DND-41 (cell line): ENCODE measurements around the gene GREM2.

Experiments
- ATAC-seq: fragments of 200-7000 bp; cut with Tn5 transposase; 3 replicates; pipeline ENCODE4 v1.9.1; 2021; ENCODE audit warnings: low read depth; ENCODE audit not compliant: insufficient read depth
- DNase-seq: peaks from one replicate; pipeline ENCODE4 v3.0.0-alpha.2; 2020
- H2AFZ ChIP-seq: 2 replicates; pipeline ENCODE4 v1.6.0; 2012; ENCODE audit warnings: low read depth, low read length
- H3K27ac ChIP-seq: 2 replicates; pipeline ENCODE4 v1.5.1; 2012; ENCODE audit warnings: low read length, inconsistent platforms
- H3K27me3 ChIP-seq: fragments of 200-600 bp; sonication (generic); 2 replicates; pipeline ENCODE4 v1.6.0; 2012; ENCODE audit warnings: low read length, mild to moderate bottlenecking, inconsistent platforms; ENCODE audit not compliant: insufficient read depth, poor library complexity
- H3K36me3 ChIP-seq: 2 replicates; pipeline ENCODE4 v1.5.1; 2012; ENCODE audit warnings: low read length, inconsistent platforms; ENCODE audit not compliant: insufficient read depth
- H3K4me1 ChIP-seq: 2 replicates; pipeline ENCODE4 v1.5.1; 2012; ENCODE audit warnings: mild to moderate bottlenecking, low read length; ENCODE audit not compliant: insufficient read depth
- H3K4me2 ChIP-seq: 2 replicates; pipeline ENCODE4 v1.6.0; 2012; ENCODE audit warnings: mild to moderate bottlenecking, moderate library complexity, low read length, inconsistent platforms; ENCODE audit not compliant: insufficient read depth
- H3K4me3 ChIP-seq, 2 experiments: fragments of 200-600 bp in 1 of 2; shearing (Covaris generic) in 1 of 2; 2 replicates each; pipeline ENCODE4 v1.5.1; 2012 to 2016; ENCODE audit warnings: inconsistent platforms in 2 of 2, low read length in 2 of 2, mild to moderate bottlenecking in 2 of 2, low read depth in 1 of 2, moderate library complexity in 1 of 2
- H3K79me2 ChIP-seq: 2 replicates; pipeline ENCODE4 v1.6.0; 2012; ENCODE audit warnings: low read length, inconsistent platforms; ENCODE audit not compliant: insufficient read depth
- H3K9ac ChIP-seq: 2 replicates; pipeline ENCODE4 v1.6.0; 2012; ENCODE audit warnings: low read depth, mild to moderate bottlenecking, inconsistent platforms, low read length, moderate library complexity
- H3K9me3 ChIP-seq: 2 replicates; pipeline ENCODE4 v1.5.1; 2012; ENCODE audit warnings: low read length, moderate library complexity, mild to moderate bottlenecking, inconsistent platforms; ENCODE audit not compliant: insufficient read depth, severe bottlenecking
- H4K20me1 ChIP-seq: 2 replicates; pipeline ENCODE4 v1.6.0; 2012; ENCODE audit warnings: low read length; ENCODE audit not compliant: insufficient read depth
- CTCF ChIP-seq: IDR thresholded peaks from 2 replicates; pipeline ENCODE4 v1.5.1; 2012; ENCODE audit warnings: borderline replicate concordance, low read length, moderate library complexity, mild to moderate bottlenecking; ENCODE audit not compliant: poor library complexity, severe bottlenecking; ENCODE audit errors: extremely low read depth
- EZH2 ChIP-seq: IDR thresholded peaks from 3 replicates; pipeline ENCODE4 v1.6.1; 2012; ENCODE audit warnings: borderline replicate concordance, low read depth, mild to moderate bottlenecking, moderate library complexity, low read length, inconsistent platforms; ENCODE audit not compliant: severe bottlenecking

GREM2 gene

GRCh38 chr1:240496356-240496755 lies 115.6 kb downstream of the GREM2 start:
- no peaks in the 10 kb centered on the region for H3K27me3 ChIP-seq
- H3K27ac ChIP-seq: no peak overlapping the region
- H3K4me1 ChIP-seq: peaks cover 12% of the 10 kb centered on the region
- DNase-seq: no peak
- H2AFZ ChIP-seq: no peak overlapping the region
- no peak overlapping the region for H3K9ac ChIP-seq
- H4K20me1 ChIP-seq: no peaks in the 10 kb centered on the region
- H3K4me3 ChIP-seq: no peak overlapping the region
- no peak for TF ChIP-seq EZH2
- no peak for TF ChIP-seq CTCF
- no peak for ATAC-seq
- H3K9me3 ChIP-seq: no peaks in the 10 kb centered on the region
- H3K36me3 ChIP-seq: no peaks in the 10 kb centered on the region
- H3K79me2 ChIP-seq: no peaks in the 10 kb centered on the region
- no peak overlapping the region for H3K4me2 ChIP-seq

DNA sequence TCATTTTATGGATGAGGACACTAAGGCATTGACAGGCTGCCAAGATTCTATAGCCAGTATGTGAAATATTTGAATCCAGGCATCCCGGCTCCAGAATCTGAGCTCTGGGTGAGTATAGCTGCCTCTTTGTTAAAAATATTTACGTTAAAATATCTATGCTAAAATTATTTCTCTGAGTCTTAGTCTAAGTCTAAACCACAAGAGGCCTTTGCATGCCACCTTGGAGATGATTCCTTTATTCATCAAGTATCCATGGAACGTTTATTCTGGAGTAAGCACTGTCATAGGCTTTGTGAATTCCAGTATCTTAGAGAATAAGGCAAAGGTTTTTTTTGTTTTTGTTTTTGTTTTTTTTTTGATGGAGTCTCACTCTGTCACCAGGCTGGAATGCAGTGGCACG lies 116.4 kb downstream of the GREM2 start:
- ATAC-seq (no peak), DNase-seq (no peak)
- Histone ChIP-seq H3K9ac (no peak overlapping the region), H3K9me3 (no peaks in the 10 kb centered on the region), H2AFZ (no peak overlapping the region), H3K36me3 (no peaks in the 10 kb centered on the region), H3K4me2 (no peak overlapping the region), H3K27ac (no peak overlapping the region), H3K4me1 (peaks cover 12% of the 10 kb centered on the region), H4K20me1 (no peaks in the 10 kb centered on the region), H3K79me2 (no peaks in the 10 kb centered on the region), H3K27me3 (no peaks in the 10 kb centered on the region), H3K4me3 (no peak overlapping the region)
- TF ChIP-seq CTCF (no peak), EZH2 (no peak)

GRCh38 chr1:240492832-240493440 lies 119.0 kb downstream of the GREM2 start:
- no peaks in the 10 kb centered on the region for H3K9me3 ChIP-seq
- no peaks in the 10 kb centered on the region for H3K79me2 ChIP-seq
- H3K27me3 ChIP-seq: no peaks in the 10 kb centered on the region
- H3K36me3 ChIP-seq: no peaks in the 10 kb centered on the region
- TF ChIP-seq EZH2 (no peak), CTCF (no peak)
- H3K27ac ChIP-seq: no peak overlapping the region
- H3K4me2 ChIP-seq: no peak overlapping the region
- no peak for ATAC-seq
- no peak for DNase-seq
- no peak overlapping the region for H2AFZ ChIP-seq
- H3K4me1 ChIP-seq: no peaks in the 10 kb centered on the region; the same call in 1 of the 2 replicates
- no peak overlapping the region for H3K4me3 ChIP-seq
- no peak overlapping the region for H3K9ac ChIP-seq
- H4K20me1 ChIP-seq: no peaks in the 10 kb centered on the region
